Astrocyte of the spinal cord (primary cell): Measurements from ENCODE around the gene TCF3.
"Not testable (repeated sequence)": the region's sequence is repeated elsewhere in the genome, so short reads cannot be mapped to it uniquely, and the experiment has no call there.

Source experiments
- DNase-seq: peaks from one replicate; pipeline ENCODE4 v3.0.0; 2011; ENCODE audit warnings: low read depth, low spot score
- H3K4me3 ChIP-seq: 2 replicates; pipeline ENCODE4 v1.5.1; 2011; ENCODE audit warnings: low read depth, mild to moderate bottlenecking, low read length, moderate library complexity
- CTCF ChIP-seq: IDR thresholded peaks from 2 replicates; pipeline ENCODE4 v1.5.1; 2012; ENCODE audit warnings: low read depth, mild to moderate bottlenecking, low read length, inconsistent platforms
- in situ Hi-C: cut with HindIII; loops from 2 replicates; pipeline ENCODE4 v1.10.0; 2017; ENCODE audit warnings: low sequenced_read_pairs

Gene TCF3

GRCh38 chr19:1652471-1653299 is at the start of gene TCF3:
TCF3 (minus strand) TSS chr19:1652615; CDS start chr19:1650248, 2,367 bp downstream.
- TF ChIP-seq CTCF = no peak
- H3K4me3 ChIP-seq = peak within 1 kb of the TSS; percentile 56
- in situ Hi-C loops = no loop called here
- DNase-seq = peak; percentile 100

GRCh38 chr19:1700733-1701663 is 48.6 kb upstream of the TCF3 start:
- in situ Hi-C loops = no loop called here
- DNase-seq = no peak
- no peak for TF ChIP-seq CTCF

GRCh38 chr19:1699998-1700732 is 47.8 kb upstream of the TCF3 start:
- H3K4me3 ChIP-seq = no peak overlapping the region
- DNase-seq = no peak
- in situ Hi-C loops = no loop called here
- no peak for TF ChIP-seq CTCF

More at GRCh38 chr19:1700733-1701663, 48.6 kb upstream of the TCF3 start:
- no peak overlapping the region for H3K4me3 ChIP-seq

- H3K4me3 ChIP-seq = no peak overlapping the region
- in situ Hi-C loops = no loop called here
- DNase-seq = no peak
- no peak for TF ChIP-seq CTCF
Measured at GRCh38 chr19:1699386-1699785, 47.0 kb upstream of the TCF3 start.

GRCh38 chr19:1698636-1699035 is 46.2 kb upstream of the TCF3 start:
- TF ChIP-seq CTCF = no peak
- in situ Hi-C loops = no loop called here
- H3K4me3 ChIP-seq = no peak overlapping the region
- DNase-seq = no peak

GRCh38 chr19:1695481-1695880 is 43.1 kb upstream of the TCF3 start:
- DNase-seq, H3K4me3 ChIP-seq, in situ Hi-C loops: not testable (repeated sequence)
